ENCODE data around the gene PFKFB4.

- TF ChIP-seq POLR2AphosphoS5 (IDR thresholded peaks at IDR 0.05) (no peak), CTCF (IDR thresholded peaks at IDR 0.05) (no peak), EP300 (IDR thresholded peaks at IDR 0.05) (no peak)
These were observed 28.8 kb upstream of the PFKFB4 start for GRCh38 chr3:48585411-48585810.

All from sigmoid colon (tissue), 4 donors.